Measurements from ENCODE around the gene CPNE5.

DNA sequence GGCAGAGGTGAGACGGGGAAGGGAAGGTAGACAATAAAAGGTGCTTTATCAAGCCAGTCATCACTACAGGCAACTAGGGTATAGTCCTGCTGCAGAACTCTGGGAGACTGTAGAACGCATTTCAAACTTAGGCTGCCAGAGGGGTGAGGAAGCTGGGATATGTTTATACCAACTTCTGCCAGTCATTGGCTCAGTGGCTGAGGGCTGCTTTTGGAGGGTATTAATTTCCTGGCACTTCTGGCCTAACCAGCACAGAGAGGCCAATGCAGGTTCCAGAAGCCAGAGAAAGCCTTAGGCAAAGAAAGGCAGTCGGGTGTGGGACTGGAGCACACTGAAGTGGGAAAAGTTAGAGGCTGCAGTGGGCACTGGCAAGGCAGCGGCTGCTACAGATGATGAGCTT lies 3.9 kb upstream of the CPNE5 start:
- TF ChIP-seq, protein P1, sequence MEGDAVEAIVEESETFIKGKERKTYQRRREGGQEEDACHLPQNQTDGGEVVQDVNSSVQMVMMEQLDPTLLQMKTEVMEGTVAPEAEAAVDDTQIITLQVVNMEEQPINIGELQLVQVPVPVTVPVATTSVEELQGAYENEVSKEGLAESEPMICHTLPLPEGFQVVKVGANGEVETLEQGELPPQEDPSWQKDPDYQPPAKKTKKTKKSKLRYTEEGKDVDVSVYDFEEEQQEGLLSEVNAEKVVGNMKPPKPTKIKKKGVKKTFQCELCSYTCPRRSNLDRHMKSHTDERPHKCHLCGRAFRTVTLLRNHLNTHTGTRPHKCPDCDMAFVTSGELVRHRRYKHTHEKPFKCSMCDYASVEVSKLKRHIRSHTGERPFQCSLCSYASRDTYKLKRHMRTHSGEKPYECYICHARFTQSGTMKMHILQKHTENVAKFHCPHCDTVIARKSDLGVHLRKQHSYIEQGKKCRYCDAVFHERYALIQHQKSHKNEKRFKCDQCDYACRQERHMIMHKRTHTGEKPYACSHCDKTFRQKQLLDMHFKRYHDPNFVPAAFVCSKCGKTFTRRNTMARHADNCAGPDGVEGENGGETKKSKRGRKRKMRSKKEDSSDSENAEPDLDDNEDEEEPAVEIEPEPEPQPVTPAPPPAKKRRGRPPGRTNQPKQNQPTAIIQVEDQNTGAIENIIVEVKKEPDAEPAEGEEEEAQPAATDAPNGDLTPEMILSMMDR (IDR thresholded peaks at IDR 0.05) = no peak
- TF ChIP-seq POLR2A (IDR thresholded peaks at IDR 0.05) = no peak

Data from uterus (tissue), 2 donors.